RPMI7951 (cell line): ENCODE measurements around the gene MTHFD2. TPM values are rescaled to one million over a fixed set of nuclear protein-coding genes. Genes with fewer than 3 reads are reported as not detected.
"Not testable (repeated sequence)": the region's sequence is repeated elsewhere in the genome, so short reads cannot be mapped to it uniquely, and the experiment has no call there.

Experiments
- DNase-seq: peaks from one replicate; pipeline ENCODE4 v3.0.0-alpha.2; 2012; ENCODE audit warnings: low read depth
- total RNA-seq: library from RNA; depleted of rRNA; stranded (reverse); fragments of >200 nt; shearing (Covaris generic); gene quantifications from 2 replicates; pipeline ENCODE4 v1.2.3, GENCODE V29; 2014

The MTHFD2 gene
- total RNA-seq, 1 experiment from 2014 or later = 113 TPM

DNA sequence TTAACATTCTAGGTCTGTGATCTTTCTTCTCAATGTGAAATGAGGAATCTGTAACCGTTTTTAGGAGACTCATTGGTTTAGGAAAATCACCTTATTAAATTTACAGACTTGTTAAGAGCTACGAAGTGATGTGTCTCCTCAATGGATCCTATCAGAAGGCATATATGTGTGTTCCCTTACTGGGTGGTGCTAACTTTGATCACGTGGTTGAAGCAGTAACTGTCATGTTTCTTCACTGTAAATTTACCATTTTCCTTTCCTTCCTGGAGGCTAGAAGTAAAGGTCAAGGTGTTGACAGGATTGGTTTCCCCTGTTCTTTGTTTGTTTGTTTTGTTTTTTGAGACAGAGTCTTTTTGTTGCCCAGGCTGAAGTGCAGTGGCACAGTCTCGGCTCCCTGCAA lies 1.4 kb upstream of the MTHFD2 start:
- no peak for DNase-seq

DNA sequence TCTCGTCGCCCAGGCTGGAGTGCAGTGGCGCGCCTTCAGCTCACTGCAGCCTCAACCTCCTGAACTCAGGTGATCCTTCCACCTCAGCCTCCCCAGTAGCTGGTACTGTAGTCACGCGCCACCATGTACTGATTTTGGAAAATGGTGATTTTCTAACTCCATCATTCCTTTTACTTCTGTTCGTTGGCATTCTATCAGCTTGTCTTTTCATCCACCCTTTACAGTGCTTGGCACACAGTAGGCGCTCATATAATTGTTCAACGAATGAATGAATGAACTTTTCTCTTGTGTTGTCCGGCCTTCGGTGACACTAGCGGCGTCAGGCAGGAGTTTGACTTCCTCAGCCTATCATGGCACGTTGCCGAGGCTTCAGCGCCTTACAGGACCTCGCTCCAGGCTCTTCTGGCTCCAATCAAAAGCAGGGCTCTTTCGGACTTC lies 373 bp upstream of the MTHFD2 start:
- DNase-seq = no peak

DNA sequence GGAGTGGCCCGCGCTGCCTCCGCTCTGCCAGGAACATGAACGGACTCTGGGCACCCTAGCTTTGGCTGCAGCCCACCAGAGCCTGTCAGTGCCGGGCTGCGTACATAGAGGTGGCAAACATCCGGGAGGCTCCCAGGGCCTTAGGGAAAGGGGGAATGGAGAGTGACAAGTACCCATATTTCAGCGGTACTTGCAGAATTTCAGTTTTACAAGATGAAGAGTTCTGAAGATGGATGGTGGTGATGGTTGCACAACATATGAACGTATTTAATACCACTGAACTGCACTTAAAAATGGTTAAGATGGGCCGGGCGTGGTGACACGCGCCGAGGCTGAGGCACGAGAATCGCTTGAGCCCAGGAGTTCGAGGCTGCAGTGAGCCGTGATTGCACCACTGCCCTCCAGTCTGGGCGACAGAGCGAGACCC lies 873 bp downstream of the MTHFD2 start:
- DNase-seq = no peak

DNA sequence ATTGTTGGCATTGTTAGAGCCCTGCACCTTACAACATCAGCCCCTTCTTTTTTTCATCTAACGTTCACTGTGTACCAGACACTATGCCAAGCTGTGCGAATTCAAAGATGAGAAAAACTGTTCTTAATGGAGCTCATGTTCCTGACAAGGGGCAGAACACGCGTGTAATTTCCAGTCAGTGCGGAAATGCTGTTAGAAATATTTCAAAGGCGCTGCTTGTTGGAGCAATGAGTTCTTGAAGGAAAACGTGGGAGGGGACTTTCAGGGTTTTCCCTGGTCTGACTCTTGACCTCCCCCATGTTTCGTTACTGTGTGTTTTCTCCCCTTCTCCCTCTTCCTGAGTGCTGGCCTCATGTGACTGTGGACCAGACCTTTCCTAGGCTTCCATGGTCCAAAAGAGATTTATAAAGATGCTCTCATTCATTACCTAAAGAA lies 1.5 kb downstream of the MTHFD2 start:
- DNase-seq = no peak

DNA sequence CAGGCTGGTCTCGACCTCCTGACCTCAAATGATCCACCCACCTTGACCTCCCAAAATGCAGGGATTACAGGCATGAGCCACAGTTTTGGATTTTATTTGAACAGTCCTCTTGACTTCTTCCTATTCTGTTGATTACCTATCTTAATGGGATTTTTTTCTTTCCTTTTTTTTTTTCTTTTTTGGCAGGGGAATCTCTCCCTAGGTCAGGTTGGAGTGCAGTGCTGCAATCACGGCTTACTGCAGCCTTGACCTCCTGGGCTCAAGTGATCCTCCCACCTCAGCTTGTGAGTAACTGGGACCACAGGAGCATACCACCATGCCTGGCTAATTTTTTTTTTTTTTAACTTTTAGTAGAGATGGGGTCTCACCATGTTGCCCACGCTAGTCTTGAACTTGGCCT lies 2.8 kb downstream of the MTHFD2 start:
- no peak for DNase-seq

DNA sequence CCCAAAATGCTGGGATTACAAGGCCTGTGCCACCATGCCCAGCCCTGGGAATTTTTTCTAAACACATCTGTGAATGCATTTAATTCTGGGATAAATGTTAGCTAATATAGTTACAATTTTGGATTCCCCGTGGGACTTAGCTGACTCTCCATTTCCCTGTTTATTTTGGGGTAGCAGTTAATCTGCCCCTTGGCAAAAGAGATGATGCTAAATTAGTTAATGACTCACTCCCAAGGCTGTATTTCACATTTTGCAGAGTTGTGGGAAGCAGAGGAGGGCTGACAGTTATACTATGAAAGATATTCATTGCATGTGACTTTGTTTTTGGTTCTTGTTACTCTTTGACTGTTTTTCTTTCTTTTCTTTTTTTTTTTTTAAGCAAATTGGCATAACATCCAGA lies 3.2 kb downstream of the MTHFD2 start:
- DNase-seq = peak; percentile 65

DNA sequence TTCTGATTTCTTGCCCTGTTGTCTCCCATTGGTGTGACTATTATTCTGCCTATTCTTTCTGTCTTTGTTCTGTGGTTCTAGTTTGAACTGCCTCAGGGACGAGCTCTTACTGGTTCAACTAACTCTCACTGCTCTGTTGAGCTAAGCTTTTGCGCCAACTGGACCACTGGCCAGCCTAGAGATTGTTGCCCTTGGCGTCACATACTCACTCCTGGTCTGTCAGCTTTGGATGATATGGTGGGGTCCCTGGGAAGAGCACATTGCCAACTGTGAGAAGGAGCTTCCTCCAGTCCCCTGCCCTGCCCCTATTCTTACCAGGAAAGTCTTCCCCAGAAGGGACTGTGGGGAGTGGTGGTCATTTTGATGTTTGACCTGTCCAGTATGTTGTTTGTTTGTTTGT lies 6.0 kb downstream of the MTHFD2 start:
- DNase-seq = no peak

DNA sequence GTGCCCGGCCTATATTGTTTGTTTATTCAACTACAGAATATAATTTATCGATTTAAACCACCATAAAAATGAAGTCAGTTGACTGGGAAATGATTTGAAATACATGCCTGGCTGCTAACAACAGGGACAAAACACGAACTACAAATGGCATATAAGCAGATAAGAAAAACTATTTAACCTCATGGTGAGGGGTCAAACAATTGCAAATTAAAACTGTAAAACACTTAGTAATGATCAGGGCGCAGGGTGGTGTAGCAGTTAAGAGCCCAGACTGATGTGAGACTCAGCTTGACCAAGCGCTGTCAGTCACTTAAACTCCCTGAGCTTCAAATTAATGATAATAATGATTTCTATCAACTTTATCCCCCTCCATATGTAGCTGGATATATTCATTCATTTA lies 6.7 kb downstream of the MTHFD2 start:
- no peak for DNase-seq

DNA sequence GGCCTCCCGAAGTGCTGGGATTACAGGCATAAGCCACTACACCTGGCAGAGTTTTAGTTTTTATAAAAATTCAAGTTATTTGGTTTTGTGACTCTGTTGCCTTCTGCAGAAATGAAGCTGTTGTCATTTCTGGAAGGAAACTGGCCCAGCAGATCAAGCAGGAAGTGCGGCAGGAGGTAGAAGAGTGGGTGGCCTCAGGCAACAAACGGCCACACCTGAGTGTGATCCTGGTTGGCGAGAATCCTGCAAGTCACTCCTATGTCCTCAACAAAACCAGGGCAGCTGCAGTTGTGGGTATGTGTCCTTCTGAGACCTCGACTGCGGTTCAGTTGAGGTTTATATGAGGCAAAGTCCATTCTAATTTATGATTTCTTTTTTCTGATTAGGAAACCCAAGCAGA lies 7.2 kb downstream of the MTHFD2 start:
- DNase-seq = no peak

DNA sequence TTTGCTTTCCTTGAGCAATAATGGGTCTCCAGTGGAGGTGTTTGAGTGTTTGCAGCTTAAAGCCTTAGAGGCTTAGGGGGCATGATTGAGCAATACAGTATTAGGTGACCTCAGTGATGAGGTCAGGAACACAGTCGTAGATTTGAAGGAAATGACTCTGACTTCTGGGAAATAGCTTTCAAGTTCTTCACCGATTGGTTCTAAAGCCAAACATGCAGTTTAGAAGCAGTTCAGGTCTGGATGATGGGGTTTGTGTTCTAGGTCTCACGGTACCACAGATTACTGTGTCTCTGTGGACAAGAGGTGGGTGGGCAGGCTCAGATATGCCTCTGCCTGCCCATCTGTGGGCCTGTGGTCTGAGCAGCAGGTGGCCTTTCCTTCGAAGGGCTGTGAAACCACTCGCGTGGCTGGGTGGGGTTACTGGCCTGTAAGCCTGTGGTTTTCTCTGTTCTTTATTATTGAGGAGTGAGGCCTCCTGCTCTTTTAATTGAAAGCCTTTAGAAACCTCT lies 7.8 kb downstream of the MTHFD2 start:
- DNase-seq = peak; percentile 23

DNA sequence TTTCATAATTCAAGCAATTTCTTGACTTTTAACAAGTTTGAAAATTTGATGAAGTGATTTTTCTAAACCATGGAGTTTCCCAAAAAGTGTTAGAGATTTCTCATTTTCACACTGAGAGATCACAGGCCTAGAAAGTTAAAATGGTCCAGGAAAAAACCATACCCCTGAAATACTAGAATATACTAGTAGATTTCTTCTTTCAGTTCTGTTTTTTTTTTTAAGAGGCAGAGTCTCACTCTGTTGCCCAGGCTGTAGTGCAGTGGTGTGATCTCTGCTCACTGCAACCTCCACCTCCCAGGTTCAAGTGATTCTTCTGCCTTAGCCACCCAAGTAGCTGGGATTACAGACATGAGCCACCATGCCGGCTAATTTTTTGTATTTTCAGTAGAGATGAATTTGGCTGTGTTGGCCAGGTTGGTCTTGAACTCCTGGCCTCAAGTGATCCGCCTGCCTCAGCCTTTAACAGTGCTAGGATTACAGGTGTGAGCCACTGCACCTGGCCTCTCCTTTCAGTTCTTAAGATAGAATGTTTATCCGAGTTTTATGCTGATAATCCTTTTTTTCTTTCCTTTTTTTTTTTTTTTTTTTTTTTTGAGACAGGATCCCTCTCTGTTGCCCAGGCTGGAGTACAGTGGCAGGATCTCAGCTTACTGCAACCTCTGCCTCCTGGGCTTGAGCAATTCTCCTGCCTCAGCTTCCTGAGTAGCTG lies 14.4 kb downstream of the MTHFD2 start:
- no peak for DNase-seq

DNA sequence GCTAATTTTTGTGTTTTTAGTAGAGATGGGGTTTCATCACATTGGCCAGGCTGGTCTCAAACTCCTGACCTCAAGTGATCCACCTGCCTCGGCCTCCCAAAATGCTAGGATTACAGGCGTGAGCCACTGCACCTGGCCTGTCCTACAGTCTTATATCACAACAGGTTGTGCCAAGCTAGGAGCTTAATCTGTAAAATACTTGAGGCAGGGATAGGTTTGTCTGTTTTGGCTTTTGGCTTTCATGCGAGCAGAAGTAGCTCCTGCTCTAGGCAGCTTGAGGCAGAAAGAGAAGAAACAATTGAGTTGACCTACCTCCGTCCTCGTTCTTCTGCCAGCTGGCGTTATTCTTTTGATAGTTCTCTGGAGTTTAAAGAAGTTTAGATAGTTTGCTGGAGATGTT lies 17.4 kb downstream of the MTHFD2 start:
- DNase-seq = not testable (repeated sequence)

DNA sequence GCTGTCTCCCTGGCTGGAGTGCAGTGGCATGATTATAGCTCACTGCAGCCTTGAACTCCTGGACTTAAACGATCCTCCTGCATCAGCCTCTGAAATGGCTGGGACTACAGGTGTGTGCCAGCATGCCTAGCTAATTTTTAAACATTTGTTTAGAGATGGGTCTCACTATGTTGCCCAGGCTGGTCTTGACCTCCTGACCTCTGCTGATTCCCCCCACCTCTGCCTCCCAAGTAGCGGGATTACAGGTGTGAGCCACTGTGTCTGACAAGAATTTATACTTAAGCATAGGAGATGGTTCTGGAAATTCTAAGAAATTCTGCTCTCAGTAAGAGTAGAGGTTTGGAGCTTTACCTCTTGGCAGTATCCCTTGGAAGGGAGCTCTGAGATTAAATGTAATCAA lies 18.2 kb downstream of the MTHFD2 start:
- no peak for DNase-seq

DNA sequence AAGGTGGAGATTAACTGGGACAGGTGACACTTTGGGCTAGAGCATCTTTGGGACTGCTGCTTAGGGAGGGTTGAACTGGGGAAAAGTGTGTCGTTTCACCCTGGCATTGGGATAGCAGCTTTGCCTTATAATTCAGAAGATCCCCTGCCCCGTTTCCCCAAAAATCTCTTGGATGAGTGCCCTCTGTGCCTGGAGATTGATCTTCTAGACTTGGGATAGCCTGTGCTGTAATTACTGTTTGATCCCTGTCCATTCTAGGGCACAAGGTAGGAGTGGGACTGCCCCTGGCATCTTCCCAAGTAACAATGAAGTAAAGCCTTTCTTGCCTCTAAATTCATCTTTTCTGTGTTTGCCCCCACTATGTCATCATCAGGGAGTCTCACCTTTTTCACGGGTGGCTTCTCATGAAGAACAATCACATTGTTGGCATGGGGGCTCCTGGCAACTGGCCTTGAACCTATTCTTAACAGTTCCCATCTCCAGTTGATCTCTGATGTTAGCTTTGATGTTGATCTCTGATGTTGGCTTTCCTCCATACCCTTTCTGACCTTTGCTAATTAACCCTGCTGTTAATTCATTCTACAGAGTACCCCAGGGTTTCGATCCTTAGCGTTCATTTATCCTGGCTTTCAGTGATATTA lies 21.6 kb downstream of the MTHFD2 start:
- no peak for DNase-seq

DNA sequence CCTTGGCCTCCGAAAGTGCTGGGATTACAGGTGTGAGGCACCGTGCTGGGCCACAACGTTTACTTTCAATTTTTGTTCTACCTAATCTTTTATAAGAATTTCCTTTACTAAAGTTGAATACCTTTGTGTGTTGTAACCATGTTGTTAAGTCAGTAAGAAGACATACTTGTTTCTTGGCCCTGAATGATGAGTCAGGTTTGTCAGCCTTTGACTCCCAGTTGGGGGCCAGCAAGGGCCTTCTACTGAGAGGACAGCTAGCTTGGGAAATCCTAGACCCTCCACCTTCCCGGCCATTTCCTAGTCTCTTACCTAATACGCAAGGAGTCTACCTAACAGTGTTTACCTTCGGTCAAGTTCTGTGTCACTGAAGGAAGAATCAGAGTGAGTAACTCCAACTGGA lies 22.7 kb downstream of the MTHFD2 start:
- DNase-seq = no peak

DNA sequence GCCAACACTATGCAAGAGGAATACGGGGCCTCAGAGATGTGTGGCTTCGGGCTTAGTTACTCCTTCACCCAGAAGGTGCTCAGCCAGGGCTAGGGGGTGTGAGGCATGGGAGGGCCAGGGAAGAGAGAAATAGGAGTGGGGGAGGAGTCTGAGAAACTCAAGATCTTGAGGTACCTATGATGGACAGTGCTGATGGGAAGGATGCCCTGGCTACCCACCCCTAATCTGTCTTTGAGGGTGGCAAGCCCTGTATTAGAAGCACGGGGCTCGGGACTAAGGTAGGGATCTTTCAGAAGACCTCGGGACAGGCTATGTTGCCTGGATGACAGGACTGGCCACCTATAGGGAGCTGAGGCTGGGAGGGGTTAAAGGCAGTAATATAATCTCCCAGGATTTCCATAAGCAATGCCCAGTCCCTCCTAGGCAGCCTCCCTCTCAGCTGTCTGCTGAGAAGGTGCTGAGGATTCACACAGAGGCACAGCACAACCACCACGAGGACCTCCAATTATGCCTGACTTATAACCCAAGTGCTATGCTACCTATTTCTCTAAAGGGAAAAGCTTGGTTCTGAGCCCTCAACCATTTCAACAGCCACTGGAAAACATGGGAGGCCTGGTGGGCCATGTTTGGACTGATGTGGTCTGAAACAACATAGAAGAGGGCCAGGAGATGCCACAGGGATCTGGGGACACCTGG lies 23.3 kb downstream of the MTHFD2 start:
- DNase-seq = no peak

DNA sequence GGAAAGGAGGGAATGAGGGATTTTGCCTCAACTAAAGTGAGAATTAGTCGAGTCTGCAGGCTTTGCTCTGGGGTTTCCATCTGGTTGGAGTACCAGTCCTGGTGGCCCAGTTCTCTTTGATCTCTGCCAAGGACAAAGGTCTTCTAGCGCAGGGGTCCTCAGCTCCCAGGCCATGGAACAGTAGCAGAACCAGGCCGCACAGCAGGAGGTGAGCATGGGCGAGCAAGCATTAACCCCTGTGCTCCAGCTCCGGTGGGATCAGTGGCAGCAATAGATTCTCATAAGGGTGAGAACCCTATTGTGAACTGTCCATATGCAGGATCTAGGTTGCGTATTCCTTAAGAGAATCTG lies 23.9 kb downstream of the MTHFD2 start:
- DNase-seq = no peak

DNA sequence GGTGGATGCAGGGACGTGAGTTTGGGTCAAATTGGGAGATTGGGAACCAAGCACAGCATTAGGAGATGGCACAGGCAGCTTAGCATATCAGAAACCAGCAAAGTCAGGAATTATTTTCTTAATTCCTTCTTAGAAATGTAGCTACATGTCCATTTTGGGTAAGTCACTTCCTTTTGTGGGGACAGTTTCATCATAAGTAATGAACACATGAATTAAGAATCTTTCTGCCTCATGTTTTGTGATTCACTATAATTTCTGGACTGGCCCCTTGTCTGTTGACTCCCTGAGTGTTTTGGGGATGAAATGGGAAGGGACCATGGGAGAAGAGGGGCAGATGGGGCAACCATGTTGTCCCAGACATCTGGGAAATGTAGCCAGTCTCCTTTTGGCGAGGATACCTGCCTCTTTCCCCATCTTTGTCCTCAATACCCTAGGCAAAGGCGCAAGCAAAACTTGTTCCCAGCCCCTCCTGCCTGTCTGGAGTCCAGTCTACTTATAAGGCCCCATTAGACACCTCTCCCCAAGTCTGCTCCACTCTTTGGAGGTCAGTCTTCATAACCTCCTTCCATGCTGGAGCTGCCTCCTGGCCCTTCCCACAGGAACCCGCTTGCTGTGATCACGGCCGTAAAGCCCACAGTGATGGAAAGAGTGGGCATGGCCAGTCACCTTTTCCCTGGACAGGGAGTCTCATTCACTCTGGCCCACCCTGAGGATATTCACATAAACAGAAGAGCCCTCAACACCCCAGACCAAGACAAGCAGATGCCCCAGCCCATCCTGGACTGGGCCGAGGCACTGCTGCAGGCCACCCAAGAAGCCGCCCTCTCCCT lies 25.7 kb downstream of the MTHFD2 start:
- no peak for DNase-seq

DNA sequence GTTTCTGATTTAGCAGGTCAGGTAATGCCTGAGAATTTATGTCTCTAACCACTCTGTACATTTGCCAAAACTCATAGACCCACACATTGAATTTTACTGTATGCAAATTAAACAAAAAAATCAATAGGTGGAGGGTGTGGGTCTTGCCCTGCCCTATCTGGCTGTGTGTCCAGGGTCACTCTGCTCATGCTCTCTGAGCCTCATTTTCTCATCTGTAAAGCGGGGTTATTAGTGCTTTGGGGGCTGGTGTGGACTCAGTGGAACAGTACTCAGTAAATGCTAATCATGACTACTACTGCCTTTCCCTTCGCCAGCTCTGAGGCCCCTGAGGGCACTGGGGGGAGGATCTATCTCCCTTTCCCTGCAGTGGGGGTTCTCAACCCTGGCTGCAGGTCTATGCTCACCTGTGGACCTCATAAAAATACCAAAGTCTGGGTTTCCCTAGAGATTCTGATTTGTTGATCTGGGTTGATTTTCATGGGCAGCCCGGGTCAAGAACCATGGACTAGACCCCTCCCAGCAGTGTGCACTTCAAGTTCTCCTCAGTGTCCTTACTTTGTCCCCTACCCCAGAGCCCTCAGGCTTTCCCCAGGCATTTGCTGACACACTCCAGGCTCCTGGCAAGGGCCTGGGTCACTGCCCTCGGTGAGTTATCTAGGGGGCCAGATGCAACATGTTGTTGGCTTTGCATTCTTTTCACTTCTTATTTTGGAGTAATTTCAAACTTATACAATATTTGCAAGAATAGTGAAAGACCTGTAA lies 27.5 kb downstream of the MTHFD2 start:
- DNase-seq = no peak

DNA sequence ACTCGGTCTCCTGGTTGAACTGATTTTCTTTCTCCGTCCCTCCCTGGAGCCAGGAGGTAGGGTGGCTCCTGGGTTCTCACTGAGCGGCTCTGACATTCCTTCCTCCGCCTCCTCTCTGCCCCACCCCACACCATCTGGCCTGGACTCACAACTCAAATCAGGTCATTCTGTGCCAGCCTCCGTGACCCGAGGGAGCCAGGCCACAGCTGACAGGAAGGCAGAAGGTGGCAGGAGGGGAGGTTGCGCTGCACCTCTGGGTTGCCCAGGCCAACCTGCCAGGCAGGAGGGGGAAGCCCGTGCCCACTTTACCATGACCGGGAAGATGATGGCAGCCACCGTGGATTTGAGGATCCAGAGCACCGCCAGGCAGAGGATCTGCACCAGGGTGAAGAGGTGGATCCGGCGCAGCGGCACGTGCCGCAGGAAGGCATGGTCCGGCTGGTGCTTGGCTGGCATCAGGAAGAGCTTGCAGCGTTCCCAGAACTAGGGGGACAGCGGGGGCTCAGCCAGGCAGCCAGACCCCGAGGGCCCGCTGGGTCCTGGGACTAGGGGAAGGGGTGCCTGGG lies 28.3 kb downstream of the MTHFD2 start:
- no peak for DNase-seq

DNA sequence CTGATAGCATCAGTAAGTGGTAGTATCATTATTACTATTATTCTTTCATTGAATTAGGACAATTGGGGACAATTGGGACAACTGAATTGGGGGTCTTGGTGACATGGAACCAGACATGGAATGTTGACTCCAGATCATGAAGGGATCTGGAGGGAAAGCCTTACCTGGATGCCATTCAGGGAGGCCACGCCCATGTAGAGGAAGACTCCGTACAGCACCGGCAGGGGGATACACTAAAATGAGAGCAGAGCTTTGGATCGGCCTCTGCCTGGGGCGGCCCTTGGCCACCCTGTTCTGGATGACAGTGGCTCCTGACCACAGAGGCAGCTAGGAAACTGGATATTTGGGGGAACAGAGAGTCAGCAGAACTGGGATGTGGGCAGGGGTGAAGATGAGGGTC lies 29.2 kb downstream of the MTHFD2 start:
- DNase-seq = no peak
